Measurements from ENCODE around the gene SIGLEC5.
"Not testable (repeated sequence)": the region's sequence is repeated elsewhere in the genome, so short reads cannot be mapped to it uniquely, and the experiment has no call there.

The SIGLEC5 gene, protein sequence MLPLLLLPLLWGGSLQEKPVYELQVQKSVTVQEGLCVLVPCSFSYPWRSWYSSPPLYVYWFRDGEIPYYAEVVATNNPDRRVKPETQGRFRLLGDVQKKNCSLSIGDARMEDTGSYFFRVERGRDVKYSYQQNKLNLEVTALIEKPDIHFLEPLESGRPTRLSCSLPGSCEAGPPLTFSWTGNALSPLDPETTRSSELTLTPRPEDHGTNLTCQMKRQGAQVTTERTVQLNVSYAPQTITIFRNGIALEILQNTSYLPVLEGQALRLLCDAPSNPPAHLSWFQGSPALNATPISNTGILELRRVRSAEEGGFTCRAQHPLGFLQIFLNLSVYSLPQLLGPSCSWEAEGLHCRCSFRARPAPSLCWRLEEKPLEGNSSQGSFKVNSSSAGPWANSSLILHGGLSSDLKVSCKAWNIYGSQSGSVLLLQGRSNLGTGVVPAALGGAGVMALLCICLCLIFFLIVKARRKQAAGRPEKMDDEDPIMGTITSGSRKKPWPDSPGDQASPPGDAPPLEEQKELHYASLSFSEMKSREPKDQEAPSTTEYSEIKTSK

DNA sequence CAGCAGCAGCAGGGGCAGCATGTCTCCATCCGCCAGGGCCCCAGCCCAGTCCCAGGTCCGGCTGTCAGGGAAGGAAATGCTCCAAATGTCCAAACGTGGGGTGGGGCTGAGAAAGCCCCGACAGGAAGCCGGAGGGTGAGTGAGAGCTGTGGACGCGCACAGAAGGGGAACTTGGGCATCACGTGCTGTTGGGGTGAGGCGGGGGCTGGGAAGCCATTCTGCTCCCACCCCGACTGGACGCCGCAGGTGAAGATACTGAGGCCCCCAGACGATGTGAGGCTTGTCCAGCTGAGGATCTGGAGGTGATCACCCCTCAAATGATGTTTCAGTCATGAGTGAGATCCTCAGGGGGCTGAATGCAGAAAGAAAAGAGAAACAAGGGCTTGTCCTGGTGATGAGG lies at the start of gene SIGLEC5:
Gene SIGLEC5 (minus strand): TSS at position 87 of the 400 bp plus-strand sequence. CDS start 66 bp downstream, at position 21.
- DNase-seq: not testable (repeated sequence)

DNA sequence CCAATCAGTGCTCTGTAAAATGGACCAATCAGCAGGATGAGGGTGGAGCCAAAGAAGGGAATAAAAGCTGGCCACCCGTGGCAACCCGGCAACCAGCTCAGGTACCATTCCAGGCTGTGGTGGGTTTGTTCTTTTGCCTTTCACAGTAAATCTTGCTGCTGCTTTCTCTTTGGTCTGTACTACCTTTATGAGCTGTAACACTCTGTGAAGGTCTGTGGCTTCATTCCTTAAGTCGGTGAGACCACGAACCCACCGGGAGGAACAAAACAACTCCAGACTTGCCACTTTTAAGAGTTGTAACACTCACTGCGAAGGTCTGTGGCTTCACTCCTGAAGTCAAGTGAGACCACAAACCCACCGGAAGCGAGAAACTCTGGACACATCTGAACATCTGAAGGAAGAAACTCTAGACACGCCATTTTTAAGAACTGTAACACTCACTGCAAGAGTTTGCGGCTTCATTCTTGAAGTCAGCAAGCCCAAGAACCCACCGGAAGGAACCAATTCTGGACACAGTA lies 46.4 kb upstream of the SIGLEC5 start:
- no peak for DNase-seq

DNA sequence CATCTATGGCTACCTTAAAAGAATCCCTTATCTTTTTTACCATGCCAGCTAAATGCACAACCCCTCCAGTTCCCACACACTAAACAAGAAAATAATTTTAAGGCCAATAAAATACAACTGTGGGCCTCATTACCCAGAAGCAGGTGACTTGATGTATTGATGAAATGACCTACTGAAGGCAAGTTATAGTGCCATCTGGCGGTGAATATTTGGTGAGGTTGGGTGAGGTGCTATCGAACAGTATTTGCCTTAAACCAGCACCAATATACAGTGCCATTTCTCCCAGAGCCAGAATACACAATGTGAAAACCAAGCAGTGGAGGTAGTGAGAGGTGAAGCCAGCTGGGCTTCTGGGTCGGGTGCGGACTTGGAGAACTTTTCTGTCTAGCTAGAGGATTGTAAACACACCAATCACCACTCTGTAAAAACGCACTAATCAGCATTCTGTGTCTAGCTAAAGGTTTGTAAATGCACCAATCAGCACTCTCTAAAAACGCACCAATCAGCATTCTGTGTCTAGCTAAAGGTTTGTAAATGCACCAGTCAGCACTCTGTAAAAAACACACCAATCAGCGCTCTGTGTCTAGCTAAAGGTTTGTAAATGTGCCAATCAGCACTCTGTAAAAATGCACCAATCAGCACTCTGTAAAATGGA lies 45.8 kb upstream of the SIGLEC5 start:
- not testable (repeated sequence) for DNase-seq

DNA sequence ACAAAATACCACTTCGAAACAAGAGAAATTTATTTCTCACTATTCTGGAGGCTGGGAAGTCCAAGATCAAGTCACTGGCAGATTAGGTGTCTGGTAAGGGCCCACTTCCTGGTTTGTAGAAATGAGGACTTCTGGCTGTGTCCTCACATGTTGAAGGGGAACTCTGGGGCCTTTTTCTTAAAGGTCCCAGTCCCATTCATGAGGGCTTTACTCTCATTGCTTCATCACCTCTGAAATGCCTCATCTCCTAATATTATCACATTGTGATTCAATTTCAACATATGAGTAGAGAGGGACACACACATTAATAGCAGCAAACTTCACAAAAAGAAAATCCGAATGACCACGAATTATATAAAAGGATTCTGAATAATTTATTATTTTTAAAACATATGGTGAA lies 38.0 kb upstream of the SIGLEC5 start:
- no peak for DNase-seq

DNA sequence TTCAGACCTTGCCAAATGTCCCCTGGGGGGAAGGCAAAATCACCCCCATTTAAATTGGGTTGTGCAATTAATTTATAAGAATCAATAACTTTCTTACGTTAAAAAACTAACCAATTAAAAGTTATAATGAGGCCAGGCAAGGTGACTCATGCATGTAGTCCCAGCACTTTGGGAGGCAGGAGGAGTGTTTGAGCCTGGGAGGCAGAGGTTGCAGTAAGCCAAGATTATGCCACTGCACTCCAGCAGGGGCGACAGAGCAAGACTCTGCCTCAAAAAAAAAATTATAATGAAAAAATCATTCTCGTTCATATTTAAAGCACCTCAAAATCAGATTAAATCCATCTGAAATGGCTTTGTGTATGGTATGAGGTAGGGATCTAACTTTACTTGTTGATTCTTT lies 34.8 kb upstream of the SIGLEC5 start:
- no peak for DNase-seq

DNA sequence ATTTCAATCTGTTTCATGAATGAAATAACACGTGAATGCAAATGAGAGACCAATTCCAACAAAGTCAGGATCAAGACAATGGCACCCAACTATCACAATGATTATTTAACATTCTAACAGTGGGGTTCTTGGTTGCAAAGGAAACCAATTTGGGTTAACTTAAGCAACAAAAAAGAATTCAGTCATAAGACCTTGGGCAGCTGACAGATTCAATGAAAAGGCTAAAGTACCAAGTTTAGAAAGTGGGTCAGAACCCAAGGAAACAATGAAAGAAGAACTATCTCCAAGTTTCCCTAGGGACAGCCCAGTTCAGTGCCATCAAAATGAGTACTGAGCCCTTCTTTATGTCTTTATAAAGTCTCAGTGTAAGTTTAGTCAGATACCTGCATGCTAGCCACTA lies 33.9 kb upstream of the SIGLEC5 start:
- no peak for DNase-seq

DNA sequence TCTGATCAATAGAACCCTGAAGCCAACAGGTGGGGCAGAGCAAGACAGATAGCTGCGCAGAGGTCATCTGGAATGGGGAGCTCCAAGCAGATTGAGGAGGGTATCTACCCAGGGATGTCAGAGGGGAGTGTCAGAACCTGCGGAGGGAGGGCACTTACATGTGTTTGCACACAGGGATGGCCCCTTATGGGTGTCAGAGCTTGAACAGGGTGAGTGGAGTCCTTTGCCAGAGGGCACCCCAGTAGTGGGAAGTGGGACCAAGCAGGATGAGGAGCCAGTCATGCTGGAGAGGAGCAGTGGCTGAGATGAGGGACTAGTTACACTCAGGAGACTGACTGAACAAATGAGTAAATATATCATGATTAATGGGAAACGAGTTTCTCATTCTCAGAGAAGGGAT lies 33.4 kb upstream of the SIGLEC5 start:
- DNase-seq: no peak

DNA sequence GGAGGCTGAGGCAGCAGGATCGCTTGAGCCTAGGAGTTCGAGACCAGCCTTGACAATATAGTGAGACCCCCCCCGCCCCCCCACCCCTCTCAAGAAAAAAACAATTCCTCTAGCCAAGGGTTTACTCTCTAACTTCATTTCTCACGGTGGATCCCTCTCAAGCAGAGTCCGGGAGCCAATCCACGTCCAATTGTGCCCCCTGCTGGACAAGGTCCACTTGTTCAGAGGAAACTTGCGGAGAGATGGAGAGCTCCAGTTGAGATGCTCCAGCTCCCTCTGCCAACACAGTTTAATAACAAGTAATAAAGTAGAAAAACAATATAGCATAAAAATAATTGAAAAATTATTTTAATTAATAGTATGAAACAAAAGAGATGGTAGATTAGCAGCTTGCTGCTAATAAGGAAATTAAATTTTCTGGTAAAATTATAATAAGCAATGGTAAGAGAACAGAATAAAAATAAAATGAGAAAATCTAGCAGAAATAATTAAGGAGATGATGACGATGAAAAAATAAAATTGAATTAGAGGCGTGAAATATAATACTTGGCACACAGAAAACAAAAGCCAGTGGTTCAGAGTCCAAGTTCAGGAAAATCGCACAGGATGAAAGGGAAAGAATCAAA lies 30.9 kb upstream of the SIGLEC5 start:
- no peak for DNase-seq

DNA sequence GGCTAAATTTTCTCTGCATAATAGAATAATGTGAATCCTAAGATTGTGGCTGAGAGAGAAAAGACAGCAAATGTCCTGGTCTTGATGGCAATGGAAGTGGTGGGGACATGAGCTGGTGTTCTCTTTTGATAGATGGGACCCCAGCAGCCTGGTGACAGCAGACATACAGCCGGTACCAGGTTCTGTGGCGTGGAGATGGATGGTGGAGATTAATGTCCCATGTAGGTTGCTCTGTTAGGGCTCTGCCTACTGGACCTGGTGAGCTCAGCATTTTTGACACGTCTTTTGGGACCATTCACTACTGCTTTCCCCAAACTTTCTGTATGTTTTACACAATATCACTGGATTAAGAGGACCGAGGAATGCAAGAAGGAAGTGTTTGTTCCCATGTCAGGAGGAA lies 24.6 kb upstream of the SIGLEC5 start:
- no peak for DNase-seq

DNA sequence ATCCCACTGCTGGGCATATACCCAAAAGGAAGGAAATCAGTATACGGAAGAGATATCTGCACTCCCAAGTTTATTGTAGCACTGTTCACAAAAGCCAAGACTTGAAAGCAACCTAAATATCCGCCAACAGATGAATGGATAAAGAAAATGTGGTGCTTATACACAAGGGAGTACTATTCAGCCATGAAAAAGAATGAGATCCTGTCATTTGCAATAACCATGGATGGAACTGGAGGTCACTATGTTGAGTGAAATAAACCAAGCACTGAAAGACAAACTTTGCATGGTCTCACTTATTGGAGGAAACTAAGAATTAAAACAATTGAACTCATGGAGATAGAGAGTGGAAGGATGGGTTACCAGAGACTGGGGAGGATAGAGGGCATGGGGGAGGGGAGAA lies 23.0 kb upstream of the SIGLEC5 start:
- DNase-seq: no peak

DNA sequence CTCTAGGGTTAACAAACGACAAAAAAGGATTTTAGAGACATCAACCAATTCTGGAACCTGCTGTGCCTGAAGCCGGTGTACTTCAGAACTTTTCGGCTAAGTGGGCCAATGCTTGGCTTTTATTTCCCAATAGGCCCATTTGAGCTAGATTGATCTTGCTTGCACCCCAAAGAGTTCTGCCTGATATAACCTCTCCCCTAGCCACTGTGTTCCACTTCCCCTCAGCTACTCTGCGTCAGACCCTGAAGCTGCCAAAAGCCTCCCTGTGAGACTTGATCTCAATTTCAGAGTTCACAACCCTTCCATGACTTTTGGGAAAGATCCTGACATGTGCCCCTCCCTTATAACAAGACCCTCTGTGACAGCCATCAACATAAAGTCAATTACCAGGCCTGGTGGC lies 22.1 kb upstream of the SIGLEC5 start:
- DNase-seq: no peak

DNA sequence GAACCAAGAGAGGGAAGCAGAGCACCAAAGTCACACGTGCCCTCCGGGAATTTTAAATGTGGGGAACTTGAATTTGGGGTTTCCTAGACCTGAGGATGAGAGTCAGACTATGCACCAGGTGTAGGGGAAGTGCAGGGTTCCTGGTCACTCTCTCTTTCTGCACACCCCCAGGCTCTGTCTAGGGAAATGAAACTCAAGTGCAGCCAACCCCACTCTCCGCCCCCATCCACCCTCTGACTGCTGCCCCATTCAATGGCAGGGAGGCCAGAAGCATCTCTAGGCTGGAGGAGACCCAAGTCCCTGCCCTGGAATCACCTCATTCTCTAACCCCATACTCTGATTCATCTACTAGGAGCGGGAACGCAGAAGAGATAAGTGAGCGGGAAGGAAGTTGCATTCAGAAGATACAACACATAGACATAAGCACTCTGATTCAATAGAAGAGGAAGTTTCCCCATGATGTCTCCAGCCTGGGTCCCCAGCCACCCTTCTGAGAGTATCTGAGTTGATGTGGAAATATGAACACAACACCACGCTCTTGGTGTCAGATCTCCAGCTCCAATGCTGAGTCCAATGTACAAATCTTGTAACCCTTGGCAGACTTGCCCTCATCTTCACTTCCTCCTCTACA lies 21.1 kb upstream of the SIGLEC5 start:
- DNase-seq: no peak

DNA sequence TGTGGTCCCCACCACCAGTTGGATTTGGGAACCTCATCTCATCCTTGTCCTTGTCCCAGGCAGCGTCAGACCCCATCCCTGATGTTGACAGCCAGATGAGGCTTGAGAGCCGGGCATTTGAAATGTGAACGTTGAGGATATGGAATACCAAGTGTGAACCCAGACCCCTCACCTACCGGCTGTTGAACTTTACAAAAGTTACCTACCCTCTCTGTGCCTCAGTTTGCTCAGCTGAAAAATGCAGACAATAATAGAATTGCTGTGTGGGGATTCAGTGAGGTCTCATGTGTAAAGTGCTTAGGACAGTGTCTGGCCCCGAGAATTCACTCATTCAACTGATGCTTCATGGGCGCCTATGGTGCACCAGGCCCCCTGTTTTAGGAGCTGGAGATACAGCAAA lies 17.1 kb upstream of the SIGLEC5 start:
- DNase-seq: no peak

DNA sequence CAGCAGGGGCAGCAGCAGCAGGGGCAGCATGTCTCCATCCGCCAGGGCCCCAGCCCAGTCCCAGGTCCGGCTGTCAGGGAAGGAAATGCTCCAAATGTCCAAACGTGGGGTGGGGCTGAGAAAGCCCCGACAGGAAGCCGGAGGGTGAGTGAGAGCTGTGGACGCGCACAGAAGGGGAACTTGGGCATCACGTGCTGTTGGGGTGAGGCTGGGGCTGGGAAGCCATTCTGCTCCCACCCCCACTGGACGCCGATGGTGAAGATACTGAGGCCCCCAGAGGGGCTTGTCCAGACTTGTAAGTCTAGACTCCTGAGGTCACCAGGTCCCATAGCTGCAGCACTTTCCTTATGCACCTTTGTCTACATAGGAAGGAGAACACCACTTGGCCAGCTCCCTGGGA lies 16.5 kb upstream of the SIGLEC5 start, which contains the start of gene SIGLEC14:
Gene SIGLEC14 (minus strand): TSS at position 96 of the 400 bp plus-strand sequence. CDS start 66 bp downstream, at position 30.
- not testable (repeated sequence) for DNase-seq

DNA sequence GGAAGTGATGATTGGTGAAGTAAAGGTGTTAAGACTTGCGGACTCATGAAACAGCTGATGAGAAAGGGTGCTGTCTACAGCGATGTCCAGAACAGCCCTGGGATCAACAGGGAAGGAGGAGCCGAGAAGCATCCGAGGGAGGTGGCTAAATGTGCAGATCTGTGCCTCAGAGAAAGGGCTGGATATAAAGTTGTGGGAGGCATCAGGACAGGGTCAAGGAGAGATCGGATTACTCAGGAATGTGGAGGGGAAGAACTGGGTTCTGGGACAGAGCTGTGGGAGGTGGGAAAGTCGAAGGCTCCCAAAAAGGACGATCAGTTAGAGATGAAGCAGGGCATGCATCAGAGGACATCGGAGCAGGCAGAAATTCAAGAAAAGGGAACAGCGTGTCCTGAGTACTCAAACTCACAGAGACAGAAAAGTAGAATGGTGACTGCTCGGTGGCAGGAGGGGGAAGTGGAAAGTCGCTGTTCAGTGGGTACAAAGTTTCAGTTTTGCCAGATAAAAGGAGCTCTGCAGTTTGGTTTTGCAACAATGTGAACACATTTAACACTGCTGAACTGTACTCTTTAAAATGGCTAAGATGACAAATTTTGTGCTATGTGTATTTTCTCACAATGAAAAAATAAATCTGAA lies 14.6 kb upstream of the SIGLEC5 start:
- no peak for DNase-seq

DNA sequence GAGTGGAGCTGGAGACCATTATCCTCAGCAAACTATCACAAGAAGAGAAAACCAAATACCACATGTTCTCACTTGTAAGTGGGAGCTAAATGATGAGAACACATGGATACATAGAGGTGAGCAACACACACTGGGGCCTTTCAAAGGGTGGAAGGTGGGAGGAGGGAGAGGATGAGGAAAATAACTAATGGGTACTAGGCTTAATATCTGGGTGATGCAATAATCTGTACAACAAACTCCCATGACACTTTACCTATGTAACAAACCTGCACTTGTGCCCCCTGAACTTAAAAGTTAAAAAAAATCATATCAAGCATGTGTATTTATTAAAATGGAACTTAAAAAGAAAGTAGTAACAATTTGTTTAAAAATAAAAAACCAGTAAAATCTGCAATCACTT lies 11.4 kb upstream of the SIGLEC5 start:
- DNase-seq: no peak

DNA sequence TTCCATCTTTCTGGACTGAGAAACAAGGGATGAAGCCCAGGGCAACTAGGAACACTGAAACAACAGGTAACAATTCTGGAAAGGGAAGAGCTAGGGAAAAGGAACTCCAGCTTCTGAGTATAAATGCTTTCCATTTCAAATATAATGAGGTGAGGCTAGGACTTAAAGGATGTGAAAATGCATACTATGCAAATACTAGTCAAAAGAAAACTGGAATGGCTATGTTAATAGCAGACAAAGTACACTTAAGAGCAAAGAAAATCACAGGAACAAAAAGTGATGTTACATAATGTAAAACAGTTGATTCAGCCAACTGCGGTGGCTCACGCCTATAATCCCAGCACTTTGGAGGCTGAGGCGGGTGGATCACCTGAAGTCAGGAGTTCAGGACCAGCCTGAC lies 10.2 kb upstream of the SIGLEC5 start:
- DNase-seq: no peak

DNA sequence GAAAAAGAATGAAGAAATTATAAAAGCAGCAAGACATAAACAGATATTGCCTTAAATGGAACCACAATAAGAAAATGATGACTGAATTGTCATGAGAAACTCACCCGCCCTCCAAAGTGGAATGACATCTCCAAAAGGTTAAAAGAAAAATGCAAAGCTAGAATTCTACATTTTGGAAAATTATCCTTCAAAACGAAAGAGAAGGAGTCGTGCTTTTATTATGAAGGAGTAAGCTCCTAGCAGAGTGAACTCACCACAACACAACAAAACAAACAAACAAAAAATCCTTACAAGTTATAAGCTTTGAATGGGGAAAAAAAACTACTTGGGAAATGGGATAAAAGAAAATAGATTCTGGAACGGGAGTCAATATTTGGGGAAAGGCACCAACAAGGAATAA lies 9.7 kb upstream of the SIGLEC5 start:
- no peak for DNase-seq

DNA sequence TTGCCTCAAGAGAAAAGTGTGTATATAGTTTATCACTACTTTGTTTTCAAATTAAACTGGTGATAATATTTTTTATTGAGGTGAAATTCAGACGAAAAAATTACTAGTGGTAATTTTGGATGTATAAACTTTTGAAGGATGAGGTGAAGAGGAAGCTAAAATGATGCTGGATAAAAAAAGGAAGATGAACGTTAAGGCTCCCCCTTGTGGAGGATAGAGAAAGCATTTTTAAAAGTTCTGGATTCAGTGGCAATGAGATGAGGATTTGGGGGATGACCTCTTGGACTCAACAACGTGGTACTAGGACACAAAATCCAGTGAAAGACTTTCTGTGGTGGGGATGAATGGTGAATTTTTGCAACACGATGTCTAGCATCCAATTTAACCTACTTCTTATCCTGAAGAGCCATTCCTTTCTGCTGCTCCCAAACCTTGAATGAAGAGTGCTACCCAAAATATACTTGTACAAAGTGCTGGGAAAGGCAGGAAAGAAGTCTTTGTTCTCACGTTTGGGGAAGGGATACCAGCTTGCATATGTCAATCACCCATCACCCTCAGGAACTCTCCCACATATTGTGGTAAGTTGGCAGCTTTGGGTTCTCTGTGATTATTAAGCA lies 7.3 kb upstream of the SIGLEC5 start:
- no peak for DNase-seq

DNA sequence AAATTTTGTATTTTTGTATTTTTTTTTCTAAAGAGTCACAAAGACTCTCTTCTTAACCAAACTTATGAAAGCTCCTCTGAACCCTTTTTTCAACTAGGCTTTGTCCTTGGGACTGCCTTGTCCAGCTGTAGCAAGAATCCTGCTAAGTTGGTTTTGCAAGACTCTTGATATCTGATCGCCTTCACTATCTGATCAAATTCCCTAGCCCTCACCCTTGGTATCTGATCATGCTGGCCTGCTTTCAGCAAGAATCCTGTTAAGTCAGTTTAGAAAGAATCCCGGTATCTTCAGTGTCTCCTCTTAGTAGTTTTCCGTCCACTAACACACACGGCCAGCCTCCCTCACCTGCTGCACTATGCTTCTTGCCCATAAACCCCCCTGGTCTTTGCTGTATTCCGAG lies 1.9 kb upstream of the SIGLEC5 start:
- DNase-seq: no peak

DNA sequence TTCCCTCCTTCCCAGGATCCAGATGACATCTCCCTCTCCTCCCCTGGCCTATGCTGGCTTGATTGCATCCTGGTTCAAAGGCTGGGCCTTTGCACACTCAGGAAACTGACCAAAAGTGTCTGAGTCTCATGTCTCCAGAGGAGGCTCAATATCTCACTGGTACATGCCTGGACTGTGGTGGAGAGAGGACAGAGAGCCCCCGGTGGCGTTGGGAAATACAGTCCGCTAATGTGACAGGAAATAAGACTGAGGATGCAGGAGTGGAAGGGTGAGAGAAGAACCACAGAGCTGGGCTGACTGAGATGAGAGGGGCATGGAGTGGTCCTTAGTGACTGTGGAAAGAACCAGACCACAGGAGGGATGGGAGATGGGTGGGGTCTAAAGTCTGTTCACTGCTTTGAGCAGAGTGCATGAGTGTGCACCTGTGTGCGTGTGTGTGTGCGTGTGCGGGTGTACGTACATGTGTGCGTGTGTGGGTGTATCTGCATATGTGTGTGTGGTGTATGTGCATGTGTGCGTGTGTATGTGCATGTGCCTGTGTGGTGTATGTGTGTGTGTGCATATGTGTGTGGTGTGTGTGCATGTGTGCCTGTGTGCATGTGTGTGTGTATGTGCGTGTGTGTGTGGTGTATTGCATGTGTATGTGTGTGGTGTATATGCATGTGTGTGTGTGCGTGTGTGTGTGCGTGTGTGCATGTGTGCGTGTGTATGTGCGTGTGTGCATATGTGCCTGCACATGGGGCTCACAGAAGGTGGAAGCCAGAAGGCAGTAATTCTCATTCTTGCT lies 1.9 kb downstream of the SIGLEC5 start:
- no peak for DNase-seq

All from SIG-M5 (cell line).